ENCODE data around the gene BIRC3. TPM values are rescaled to one million over a fixed set of nuclear protein-coding genes. Genes with fewer than 3 reads are reported as not detected.

The BIRC3 gene
- total and polyA plus RNA-seq, 2 of the 8 experiments (the other 6 are each of a cell fraction or from before 2014, with no cell fraction given): 0.08 to 0.20 TPM

DNA sequence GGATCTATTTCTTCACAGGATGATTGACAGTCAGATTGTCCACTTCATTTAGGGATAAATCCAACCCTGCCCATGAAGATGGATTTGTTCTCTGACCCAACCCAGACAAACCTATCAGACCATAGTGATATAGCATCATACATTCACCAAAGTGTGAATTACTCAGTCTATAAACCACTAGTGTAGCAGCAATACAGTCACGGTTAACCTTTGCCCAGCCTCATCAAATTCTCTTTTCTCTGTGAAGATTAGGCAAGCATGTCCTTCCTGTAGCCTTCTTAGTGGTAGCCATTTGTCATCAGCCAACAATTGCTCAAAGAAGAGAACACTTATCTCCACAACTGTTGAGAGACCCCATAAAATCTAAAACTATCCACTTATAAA is 15.3 kb downstream of the BIRC3 start (continued):
- TF ChIP-seq NRF1 (IDR thresholded peaks at IDR 0.05; ENCODE audit: low read depth, low read length): no peak
- no peak for TF ChIP-seq KDM1A (IDR thresholded peaks at IDR 0.05; ENCODE audit: borderline replicate concordance, low read length)
- no peak for TF ChIP-seq JUN (IDR thresholded peaks at IDR 0.05; ENCODE audit: low read depth, low read length)
- TF ChIP-seq MAFK (IDR thresholded peaks at IDR 0.05; ENCODE audit: low read depth, low read length): no peak
- no peak for TF ChIP-seq BRCA1 (IDR thresholded peaks at IDR 0.05; ENCODE audit: low read depth, low read length)
- no peak for TF ChIP-seq CHD2 (IDR thresholded peaks at IDR 0.05; ENCODE audit: low read length)
- TF ChIP-seq TCF12 (IDR thresholded peaks at IDR 0.05; ENCODE audit: low read depth, low read length): no peak
- TF ChIP-seq SP1 (IDR thresholded peaks at IDR 0.05; ENCODE audit: low read depth, low read length): no peak
- no peak for TF ChIP-seq ASH2L (IDR thresholded peaks at IDR 0.05; ENCODE audit: low read length)
